ENCODE data around the gene ZNF469.
"Not testable (repeated sequence)": the region's sequence is repeated elsewhere in the genome, so short reads cannot be mapped to it uniquely, and the experiment has no call there.

The ZNF469 gene

GRCh38 chr16:88410297-88410968, 27.7 kb downstream of the ZNF469 start:
- not testable (repeated sequence) for DNase-seq (ENCODE audit: low spot score)

GRCh38 chr16:88411951-88412576, 29.3 kb downstream of the ZNF469 start:
- no peak for DNase-seq (ENCODE audit: low spot score)

GRCh38 chr16:88412766-88413165, 30.0 kb downstream of the ZNF469 start:
- no peak for DNase-seq (ENCODE audit: low spot score)

- no peak for DNase-seq (ENCODE audit: low spot score)
Measured at GRCh38 chr16:88413231-88413630, 30.5 kb downstream of the ZNF469 start.

- no peak for DNase-seq (ENCODE audit: low spot score)
Measured at GRCh38 chr16:88413631-88414030, 30.9 kb downstream of the ZNF469 start.

- DNase-seq (ENCODE audit: low spot score) = no peak
Measured at GRCh38 chr16:88414521-88415380, 32.0 kb downstream of the ZNF469 start.

- no peak for DNase-seq (ENCODE audit: low spot score)
Measured at GRCh38 chr16:88415381-88415705, 32.6 kb downstream of the ZNF469 start.

GRCh38 chr16:88415713-88416323, 33.1 kb downstream of the ZNF469 start:
- no peak for DNase-seq (ENCODE audit: low spot score)

GRCh38 chr16:88416686-88417085, 33.9 kb downstream of the ZNF469 start:
- no peak for DNase-seq (ENCODE audit: low spot score)

- DNase-seq (ENCODE audit: low spot score) = no peak
Measured at GRCh38 chr16:88417684-88418476, 35.1 kb downstream of the ZNF469 start.

GRCh38 chr16:88418869-88419268, 36.1 kb downstream of the ZNF469 start:
- no peak for DNase-seq (ENCODE audit: low spot score)

- DNase-seq (ENCODE audit: low spot score) = no peak
Measured at GRCh38 chr16:88419790-88420189, 37.0 kb downstream of the ZNF469 start.

GRCh38 chr16:88420496-88420895, 37.7 kb downstream of the ZNF469 start:
- DNase-seq (ENCODE audit: low spot score) = no peak

GRCh38 chr16:88421301-88421700, 38.5 kb downstream of the ZNF469 start:
- DNase-seq (ENCODE audit: low spot score) = no peak

GRCh38 chr16:88421871-88422433, 39.2 kb downstream of the ZNF469 start:
- DNase-seq (ENCODE audit: low spot score) = no peak

GRCh38 chr16:88422733-88423447, 40.1 kb downstream of the ZNF469 start:
- no peak for DNase-seq (ENCODE audit: low spot score)

- DNase-seq (ENCODE audit: low spot score) = no peak
Measured at GRCh38 chr16:88423448-88423850, 40.7 kb downstream of the ZNF469 start.

- peak; percentile 30 for DNase-seq (ENCODE audit: low spot score)
Measured at GRCh38 chr16:88424587-88425235, 42.0 kb downstream of the ZNF469 start.

- no peak for DNase-seq (ENCODE audit: low spot score)
Measured at GRCh38 chr16:88426018-88426417, 43.3 kb downstream of the ZNF469 start.

GRCh38 chr16:88427376-88427775, 44.6 kb downstream of the ZNF469 start:
- DNase-seq (ENCODE audit: low spot score) = no peak

All from pons (tissue), 1 donor.